K562 (cell line): ENCODE data around the gene MUC5AC.
"Not testable (repeated sequence)": the region's sequence is repeated elsewhere in the genome, so short reads cannot be mapped to it uniquely, and the experiment has no call there.

Experiments
- EP300 ChIP-seq: IDR thresholded peaks from 2 replicates; pipeline ENCODE4 v1.6.1; 2012; ENCODE audit warnings: low read length, improper control_type of control experiment
- EZH2 ChIP-seq: IDR thresholded peaks from 2 replicates; pipeline ENCODE4 v1.6.1; 2012; ENCODE audit warnings: low read depth, mild to moderate bottlenecking, inconsistent platforms, low read length, borderline replicate concordance
- FOXK2 ChIP-seq, 2 experiments: fragments of 450-650 bp; IDR thresholded peaks in 1 of 2; conservative IDR thresholded peaks in 1 of 2; 2 replicates each; pipeline ENCODE4 v1.6.1; 2016; ENCODE audit warnings: low read depth in 2 of 2, mild to moderate bottlenecking in 1 of 2
- GATAD2A ChIP-seq: fragments of 450-650 bp; IDR thresholded peaks from 2 replicates; pipeline ENCODE4 v1.6.1; 2017
- HDAC2 ChIP-seq: fragments of 450-650 bp; IDR thresholded peaks from 2 replicates; pipeline ENCODE4 v1.6.1; 2016; ENCODE audit warnings: mild to moderate bottlenecking
- KLF1 ChIP-seq: fragments of 450-650 bp; IDR thresholded peaks from 2 replicates; pipeline ENCODE4 v1.6.1; 2016; ENCODE audit warnings: missing genetic modification characterization, missing compliant biosample characterization
- MXI1 ChIP-seq: IDR thresholded peaks from 2 replicates; pipeline ENCODE4 v1.6.1; 2011; ENCODE audit warnings: low read depth, mild to moderate bottlenecking, improper control_type of control experiment, low read length
- MYC ChIP-seq, 2 experiments: fragments of 250-450 bp in 1 of 2; sonication (Bioruptor Pico) in 1 of 2; IDR thresholded peaks; 2 replicates each; pipeline versions ENCODE4 v1.5.1 to v1.6.1; 2012 to 2021; ENCODE audit warnings: low read depth in 2 of 2, borderline replicate concordance in 1 of 2, improper control_type of control experiment in 1 of 2, low read length in 1 of 2, mild to moderate bottlenecking in 1 of 2, moderate library complexity in 1 of 2
- POLR2A ChIP-seq: fragments of 450-650 bp; conservative IDR thresholded peaks from 2 replicates; pipeline ENCODE4 v1.6.1; 2016
- RAD21 ChIP-seq, 2 experiments: fragments of 250-450 bp in 1 of 2; fragments of 450-650 bp in 1 of 2; sonication (Bioruptor Pico) in 1 of 2; formaldehyde crosslinking in 1 of 2; IDR thresholded peaks in 1 of 2; conservative IDR thresholded peaks in 1 of 2; 2 replicates each; pipeline versions ENCODE4 v1.4.0 to v1.8.0; 2020 to 2022; ENCODE audit warnings: mild to moderate bottlenecking in 2 of 2, moderate library complexity in 1 of 2
- TF ChIP-seq, protein P1 (sequence below): fragments of 250-450 bp; sonication (Bioruptor Pico); IDR thresholded peaks from 2 replicates; pipeline ENCODE4 v1.5.0; 2021; ENCODE audit warnings: mild to moderate bottlenecking, moderate library complexity

DNA sequence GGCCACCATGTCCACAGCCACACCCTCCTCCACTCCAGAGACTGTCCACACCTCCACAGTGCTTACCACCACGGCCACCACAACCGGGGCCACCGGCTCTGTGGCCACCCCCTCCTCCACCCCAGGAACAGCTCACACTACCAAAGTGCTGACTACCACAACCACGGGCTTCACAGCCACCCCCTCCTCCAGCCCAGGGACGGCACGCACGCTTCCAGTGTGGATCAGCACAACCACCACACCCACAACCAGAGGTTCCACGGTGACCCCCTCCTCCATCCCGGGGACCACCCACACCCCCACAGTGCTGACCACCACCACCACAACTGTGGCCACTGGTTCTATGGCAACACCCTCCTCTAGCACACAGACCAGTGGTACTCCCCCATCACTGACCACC, 86.8 kb downstream of the MUC5AC start:
- not testable (repeated sequence) for TF ChIP-seq EZH2; KLF1; FOXK2 (conservative IDR thresholded peaks at IDR 0.05 in 1 of 2, IDR thresholded peaks at IDR 0.05 in 1 of 2; ENCODE audit: low read depth in 2 of 2); MXI1; GATAD2A; HDAC2; EP300; MYC (IDR thresholded peaks at IDR 0.05; ENCODE audit: low read depth, low read length); MYC (CRISPR knock-in tag; IDR thresholded peaks at IDR 0.05; ENCODE audit: borderline replicate concordance, low read depth); POLR2A; RAD21 (CRISPR knock-in tag; conservative IDR thresholded peaks at IDR 0.05 in 1 of 2, IDR thresholded peaks at IDR 0.05 in 1 of 2)
- TF ChIP-seq, protein P1, sequence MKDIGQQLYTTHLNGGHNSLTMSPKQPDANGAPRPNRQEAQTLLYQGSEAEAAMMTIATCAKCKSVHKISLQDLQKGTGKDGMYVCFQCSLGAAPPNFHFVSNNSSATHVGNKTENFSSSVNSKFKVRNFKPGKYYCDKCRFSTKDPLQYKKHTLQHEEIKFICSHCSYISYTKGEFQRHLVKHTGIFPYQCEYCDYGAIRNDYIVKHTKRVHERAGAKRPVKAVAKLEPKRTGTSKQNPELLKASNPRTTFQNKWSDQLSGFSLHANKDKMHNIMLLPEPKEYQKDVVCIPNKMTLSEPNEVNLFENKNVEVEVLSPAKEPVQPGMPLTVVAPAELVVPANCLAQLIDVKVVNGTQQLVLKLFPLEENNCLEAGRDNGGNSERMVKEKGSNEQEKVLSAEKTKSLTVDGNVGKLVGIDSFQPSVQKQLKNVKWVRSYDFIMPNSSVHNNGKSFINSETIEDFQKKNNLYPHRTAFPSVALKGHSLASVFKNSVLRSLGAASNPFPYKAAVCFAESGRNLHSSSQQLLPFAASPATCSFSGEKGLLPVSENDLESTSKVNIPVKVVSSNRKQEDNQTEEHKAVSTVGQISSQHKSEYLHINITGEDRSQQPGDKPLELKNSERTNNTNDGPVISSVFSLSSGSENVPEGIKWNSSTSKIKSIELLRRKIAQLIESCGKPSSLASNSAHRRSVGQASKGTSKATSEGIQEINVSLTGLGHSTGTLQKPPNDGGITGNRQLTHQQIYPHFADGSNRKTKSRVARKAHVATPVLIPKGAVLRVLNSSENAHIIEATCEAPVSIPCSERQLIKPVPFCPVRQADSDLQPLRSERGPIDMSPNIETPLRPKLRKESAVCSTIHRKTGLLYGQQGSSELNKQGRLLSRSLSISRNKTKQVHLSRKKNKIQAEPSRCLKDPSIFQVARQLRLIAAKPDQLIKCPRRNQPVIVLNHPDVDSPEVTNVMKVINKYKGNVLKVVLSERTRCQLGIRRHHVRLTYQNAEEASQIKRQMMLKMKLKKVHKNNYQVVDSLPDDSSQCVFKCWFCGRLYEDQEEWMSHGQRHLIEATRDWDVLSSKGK, result not testable (repeated sequence)
